Left lung (tissue), 10 donors: ENCODE measurements around the gene CCDC91. TPM values are rescaled to one million over a fixed set of nuclear protein-coding genes. Genes with fewer than 3 reads are reported as not detected.

Source experiments
- ATAC-seq: fragments of 200-7000 bp; cut with Tn5 transposase; one replicate; pipeline ENCODE4 v1.9.1; 2020; ENCODE audit warnings: moderate library complexity
- DNase-seq, 4 donors: peaks; one replicate each; pipeline ENCODE4 v3.0.0-alpha.2; 2013 to 2020
- H3K27ac ChIP-seq, 2 donors: fragments of 200-600 bp; sonication (generic) in 1 of 2; one replicate each; pipeline versions ENCODE4 v1.5.0 to v1.8.0; 2020 to 2021
- H3K27me3 ChIP-seq, 2 donors: fragments of 200-600 bp; sonication (generic) in 1 of 2; one replicate each; pipeline versions ENCODE4 v1.5.0 to v1.8.0; 2020 to 2021
- H3K36me3 ChIP-seq, 2 donors: fragments of 200-600 bp; sonication (generic) in 1 of 2; one replicate each; pipeline versions ENCODE4 v1.5.0 to v1.8.0; 2020 to 2021
- H3K4me1 ChIP-seq, 2 donors: fragments of 200-600 bp; one replicate each; pipeline ENCODE4 v1.8.0; 2021
- H3K4me3 ChIP-seq, 2 donors: fragments of 200-600 bp; sonication (generic) in 1 of 2; one replicate each; pipeline versions ENCODE4 v1.5.0 to v1.8.0; 2020 to 2021; ENCODE audit warnings: mild to moderate bottlenecking in 1 of 2
- H3K9me3 ChIP-seq, 2 donors: fragments of 200-600 bp; sonication (generic) in 1 of 2; one replicate each; pipeline versions ENCODE4 v1.5.0 to v1.8.0; 2020 to 2021
- CTCF ChIP-seq, 2 donors: fragments of 200-600 bp; sonication (generic) in 1 of 2; IDR thresholded peaks; one replicate each; pipeline versions ENCODE4 v1.5.0 to v1.8.0; 2021; ENCODE audit warnings: antibody characterized with exemption in 2 of 2
- intact Hi-C, 2 donors: fragments of 100-400 bp; cut with DNase I; formaldehyde crosslinking; loops; one replicate each; pipeline versions ENCODE4 v1.11.2 to v1.14.2; 2022
- polyA plus RNA-seq, 6 donors: library from polyadenylated mRNA; unstranded; fragments of 120-200 nt; gene quantifications; one replicate each; pipeline ENCODE4 v1.2.1, GENCODE V29; 2013; ENCODE audit not compliant: insufficient read length in 6 of 6
- total RNA-seq, 2 donors: library from RNA; stranded (reverse); fragmentation: NEBNext Ultra II Directional; extraction: Animal tissue kit (Norgen Biotek cat#: 25700); gene quantifications; one replicate each; pipeline ENCODE4 v1.2.1, GENCODE V29; 2021
- donor health status: DM: no; HTN: yes; CAD: no.
- donor health status: DM: no; HTN: no; CAD: no.

Gene CCDC91
- total and polyA plus RNA-seq, 8 donors = 18.5 to 30.0 (median 26.2) TPM

DNA sequence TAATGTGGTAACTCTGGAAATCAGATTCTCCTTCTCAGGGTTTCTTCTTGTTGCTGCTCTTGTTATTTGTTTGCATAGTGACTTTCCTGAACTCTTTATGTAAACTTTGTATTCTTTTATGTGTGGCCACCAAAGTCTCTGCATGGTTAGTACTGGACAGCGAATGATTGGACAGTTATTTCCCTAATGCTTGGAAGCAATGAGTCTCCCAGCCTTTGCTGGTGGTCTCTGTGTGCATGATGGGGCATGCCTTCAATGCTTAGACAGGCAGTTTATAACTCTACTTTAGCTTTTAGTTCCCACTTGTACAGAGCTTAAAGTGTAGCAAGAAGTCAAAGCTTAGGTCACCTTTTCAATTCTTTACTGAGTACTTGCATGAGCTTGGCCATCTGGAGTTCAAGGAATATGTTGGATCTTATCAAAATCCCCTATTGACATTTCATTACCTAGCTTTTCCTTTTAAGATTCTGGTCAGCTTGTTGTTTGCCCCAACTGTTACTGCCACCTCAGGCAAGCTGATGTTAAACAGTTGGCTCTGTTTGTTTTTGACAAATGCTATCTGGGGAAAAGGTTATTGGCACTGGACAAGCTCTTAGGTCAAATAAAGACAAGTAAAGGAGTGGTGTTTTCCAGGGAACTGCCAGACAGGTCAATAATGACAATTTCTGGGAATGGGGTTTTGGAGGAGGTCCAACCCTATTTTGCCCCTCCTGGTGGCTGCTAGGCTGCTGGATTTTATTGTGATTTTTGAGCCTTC is 12.3 kb downstream of the CCDC91 start:
- Histone ChIP-seq H3K4me1 (no peaks in the 10 kb centered on the region), H3K9me3 (peaks cover 0 to 4% of the 10 kb centered on the region in 2 donors), H3K36me3 (no peaks in the 10 kb centered on the region), H3K27me3 (no peaks in the 10 kb centered on the region), H3K27ac (no peak overlapping the region), H3K4me3 (no peak overlapping the region)
- intact Hi-C loops = no loop called here
- TF ChIP-seq CTCF (IDR thresholded peaks at IDR 0.05) = no peak
- ATAC-seq = no peak
- no peak for DNase-seq

GRCh38 chr12:28209782-28210181 is 19.5 kb downstream of the CCDC91 start:
- no peak for DNase-seq

GRCh38 chr12:28212182-28212581 is 21.9 kb downstream of the CCDC91 start:
- no peak for DNase-seq

More at GRCh38 chr12:28209782-28210181, 19.5 kb downstream of the CCDC91 start:
- intact Hi-C loops = no loop called here
- H3K4me1 ChIP-seq = no peaks in the 10 kb centered on the region
- no peak for ATAC-seq
- no peak overlapping the region for H3K4me3 ChIP-seq
- H3K36me3 ChIP-seq = peaks cover 0 to 9% of the 10 kb centered on the region in 2 donors
- H3K9me3 ChIP-seq = peaks cover 0 to 11% of the 10 kb centered on the region in 2 donors
- no peak for TF ChIP-seq CTCF (IDR thresholded peaks at IDR 0.05)
- H3K27me3 ChIP-seq = no peaks in the 10 kb centered on the region
- no peak overlapping the region for H3K27ac ChIP-seq

GRCh38 chr12:28215021-28215420 is 24.8 kb downstream of the CCDC91 start:
- Histone ChIP-seq H3K27ac (no peak overlapping the region), H3K4me1 (no peaks in the 10 kb centered on the region), H3K9me3 (peaks cover 0 to 11% of the 10 kb centered on the region in 2 donors), H3K36me3 (peaks cover 0 to 3% of the 10 kb centered on the region in 2 donors), H3K27me3 (no peaks in the 10 kb centered on the region), H3K4me3 (no peak overlapping the region)
- intact Hi-C loops = no loop called here
- ATAC-seq (no peak), DNase-seq (no peak)
- TF ChIP-seq CTCF (IDR thresholded peaks at IDR 0.05) = no peak

More at GRCh38 chr12:28212182-28212581, 21.9 kb downstream of the CCDC91 start:
- intact Hi-C loops = no loop called here
- H3K27ac ChIP-seq = no peak overlapping the region
- TF ChIP-seq CTCF (IDR thresholded peaks at IDR 0.05) = no peak
- no peaks in the 10 kb centered on the region for H3K4me1 ChIP-seq
- H3K9me3 ChIP-seq = peaks cover 0 to 11% of the 10 kb centered on the region in 2 donors
- ATAC-seq = no peak
- peaks cover 0 to 9% of the 10 kb centered on the region in 2 donors for H3K36me3 ChIP-seq
- no peaks in the 10 kb centered on the region for H3K27me3 ChIP-seq
- no peak overlapping the region for H3K4me3 ChIP-seq

DNA sequence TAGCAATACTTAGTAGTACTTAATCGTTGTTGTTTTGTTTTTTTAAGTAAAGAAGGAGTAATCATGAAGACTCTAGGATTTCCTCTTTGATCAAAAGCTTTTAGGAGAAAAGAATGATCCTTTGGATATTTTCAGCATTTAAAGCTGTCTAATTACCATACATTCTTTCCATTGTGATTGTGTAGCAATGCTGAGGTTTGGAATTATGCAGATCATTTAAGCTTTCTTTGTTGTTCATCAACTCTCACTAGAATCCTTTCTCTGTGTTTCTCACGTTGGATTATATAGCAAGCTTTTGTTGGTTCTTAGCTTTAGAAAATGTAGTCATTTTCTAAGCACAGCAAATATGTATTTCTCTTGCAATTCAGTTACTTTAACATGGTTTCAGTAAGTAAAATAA is 25.8 kb downstream of the CCDC91 start:
- TF ChIP-seq CTCF (IDR thresholded peaks at IDR 0.05) = no peak
- H3K36me3 ChIP-seq = peaks cover 0 to 3% of the 10 kb centered on the region in 2 donors
- H3K9me3 ChIP-seq = peaks cover 0 to 11% of the 10 kb centered on the region in 2 donors
- no peak for DNase-seq
- no peak overlapping the region for H3K4me3 ChIP-seq
- H3K27me3 ChIP-seq = no peaks in the 10 kb centered on the region
- no peak for ATAC-seq
- intact Hi-C loops = no loop called here
- H3K4me1 ChIP-seq = no peaks in the 10 kb centered on the region
- no peak overlapping the region for H3K27ac ChIP-seq
